ENCODE measurements around the gene CD200.
A peak's percentile ranks its signal among the peaks of the same experiment; 100 is the strongest.

The CD200 gene

DNA sequence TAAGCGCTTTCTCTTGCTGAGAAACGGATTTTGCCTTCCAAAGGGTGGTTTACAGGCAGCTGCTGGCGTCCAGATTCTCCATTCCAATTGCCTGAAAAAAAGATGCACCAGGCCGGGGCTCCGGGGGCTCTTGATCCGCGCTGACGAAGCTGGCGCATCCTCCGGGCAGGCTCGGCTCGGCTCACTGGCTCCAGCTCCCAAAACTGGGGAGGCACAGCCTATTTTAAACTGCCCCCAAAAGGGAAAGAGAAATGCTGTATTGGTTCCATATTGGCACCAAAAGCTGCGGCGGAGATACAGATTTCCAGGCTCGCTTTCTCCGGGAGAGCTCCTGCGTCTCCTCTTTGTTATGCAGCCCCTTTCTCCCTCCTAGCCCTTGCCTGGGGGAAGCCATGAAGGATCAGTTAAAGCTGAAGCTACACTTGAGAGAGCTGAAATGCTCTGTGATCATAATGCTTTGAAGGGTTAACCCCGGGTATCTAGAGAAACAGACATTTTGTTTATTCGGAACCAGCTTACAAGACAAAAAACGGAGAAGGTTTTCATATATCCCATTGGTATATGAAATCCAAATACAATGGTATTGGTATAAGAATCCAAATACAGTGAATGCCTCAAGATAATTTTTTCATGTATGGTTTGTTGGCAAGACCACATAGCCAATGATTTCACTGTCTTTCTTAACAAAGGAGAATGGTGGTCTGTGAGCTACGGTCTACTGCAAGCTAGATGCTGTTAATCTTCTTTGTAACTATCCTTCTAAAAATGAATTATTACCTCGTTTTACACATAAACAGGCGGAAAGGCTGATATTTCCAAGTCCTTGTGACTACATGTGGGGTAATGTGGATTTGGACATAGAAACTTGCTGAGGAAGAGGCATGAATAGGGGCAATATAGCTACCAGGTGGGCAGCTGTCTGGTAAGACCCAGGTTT is 693 bp downstream of the CD200 start:
- peak in 9 of 14 donors; percentile 36 to 87 (median 68) for DNase-seq

DNA sequence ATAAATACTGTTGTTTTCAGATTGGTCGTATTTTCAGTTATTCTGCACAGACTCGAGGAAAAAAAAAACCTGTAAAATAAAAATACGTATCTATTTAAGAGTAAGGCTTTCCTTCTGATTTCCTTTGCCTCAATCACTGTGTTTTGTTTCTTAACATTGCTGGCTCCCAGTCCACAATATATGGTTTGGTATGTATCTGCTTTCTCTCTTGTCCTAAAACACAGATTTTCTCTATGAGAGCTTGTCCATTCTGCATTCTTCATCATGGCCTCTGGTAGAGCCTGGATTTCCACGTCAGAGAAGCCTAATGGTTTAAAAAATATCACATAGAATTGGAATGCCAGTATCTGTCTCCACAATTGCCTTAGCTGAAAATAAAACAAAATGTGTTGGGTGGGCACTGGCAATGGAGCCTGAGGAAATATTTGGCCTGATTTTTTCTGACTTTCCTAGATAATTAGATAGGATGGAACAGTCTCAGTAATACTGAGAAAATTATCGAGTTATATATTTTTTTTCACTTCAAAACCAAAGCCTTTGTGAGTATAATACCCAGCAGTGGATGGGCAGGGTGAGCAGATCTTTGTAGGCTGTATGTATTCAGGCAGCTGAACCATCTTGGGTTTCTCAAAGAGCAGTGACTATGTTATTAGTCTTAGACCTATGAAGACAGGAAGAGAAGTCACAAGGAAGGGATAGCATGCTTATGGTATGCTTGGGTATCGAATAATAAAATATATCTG is 1.9 kb downstream of the CD200 start:
- DNase-seq = no peak

DNA sequence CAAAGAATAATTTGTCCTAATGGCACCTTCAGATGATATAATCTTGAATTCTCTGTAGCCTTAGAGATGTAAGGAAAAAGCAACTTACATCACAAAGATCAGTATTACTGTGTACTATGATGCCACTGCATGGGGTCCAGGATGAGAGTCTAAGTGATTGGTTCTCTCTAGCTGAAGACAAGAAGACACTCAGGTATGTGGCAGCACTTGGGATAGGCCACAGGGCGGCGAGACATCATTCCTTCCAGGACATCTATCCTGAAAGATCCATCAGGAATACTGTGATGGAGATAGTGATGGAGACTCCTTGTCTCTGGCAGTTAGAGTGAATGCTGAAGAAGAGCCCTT is 2.5 kb downstream of the CD200 start:
- no peak for DNase-seq

DNA sequence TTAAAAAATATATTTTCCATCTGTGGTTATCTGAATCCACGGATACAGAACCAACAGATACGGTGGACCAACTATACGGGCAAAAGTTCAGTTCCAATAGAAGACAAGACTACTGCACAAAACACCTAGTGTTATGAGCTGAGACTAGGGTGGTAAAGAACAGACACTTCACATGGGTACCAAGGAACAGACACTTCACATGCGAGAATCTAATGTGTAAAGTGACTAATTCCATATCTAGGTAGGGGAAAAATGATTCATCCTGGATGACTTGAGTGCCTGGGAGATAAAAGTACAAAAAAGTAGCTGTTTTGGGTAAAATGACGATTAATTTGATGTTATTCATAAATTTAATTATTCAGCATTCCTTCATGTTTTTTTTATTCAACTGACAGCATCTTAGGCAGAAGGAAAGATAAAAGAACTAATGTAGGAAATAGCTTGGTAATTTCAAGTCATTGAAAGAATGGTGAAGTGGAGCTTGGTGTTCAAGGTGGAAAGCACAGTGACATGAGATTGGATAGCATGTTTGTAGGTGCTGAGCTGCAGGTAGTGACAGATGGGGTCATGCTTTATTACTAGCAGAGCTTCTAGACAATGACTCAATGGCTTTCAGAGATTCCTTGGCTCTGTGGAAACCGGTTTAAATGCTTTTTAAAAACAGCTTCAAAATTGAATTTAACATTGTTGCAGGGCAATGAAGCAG is 5.2 kb downstream of the CD200 start:
- DNase-seq = no peak

DNA sequence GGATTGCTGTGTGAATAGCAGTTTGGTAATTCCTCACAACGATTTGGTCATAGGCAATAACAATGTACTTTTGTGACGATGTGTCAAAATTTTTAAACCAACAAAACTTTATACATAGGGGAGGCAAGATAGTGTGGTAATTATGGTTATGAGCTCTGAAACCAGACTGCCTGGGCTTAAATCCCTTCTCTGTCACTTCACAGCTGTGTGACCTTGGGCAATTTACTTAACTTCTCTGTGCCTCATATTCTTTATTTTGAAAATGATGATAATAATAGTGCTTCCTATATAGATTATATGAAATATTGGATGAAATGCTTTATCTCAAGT is 5.7 kb downstream of the CD200 start:
- DNase-seq = no peak

DNA sequence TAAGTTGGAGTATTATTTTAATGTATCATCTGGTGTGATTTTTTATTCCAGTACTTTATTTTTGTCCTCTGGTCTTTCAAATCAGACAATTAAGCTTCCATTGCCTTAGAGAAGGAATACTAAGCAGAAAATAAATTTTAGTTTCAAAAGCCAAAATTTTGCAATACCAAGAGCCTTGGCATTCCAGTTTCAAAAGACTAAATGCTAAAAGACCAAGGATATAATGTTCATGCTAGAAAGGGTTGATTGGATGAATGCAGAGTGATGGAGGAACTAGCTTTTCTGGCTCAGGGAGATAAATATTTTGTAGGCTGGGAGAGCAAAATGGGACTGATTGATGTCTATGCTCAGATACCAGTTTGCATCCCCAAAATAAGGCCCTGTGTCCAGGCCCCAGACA is 6.2 kb downstream of the CD200 start:
- no peak for DNase-seq

DNA sequence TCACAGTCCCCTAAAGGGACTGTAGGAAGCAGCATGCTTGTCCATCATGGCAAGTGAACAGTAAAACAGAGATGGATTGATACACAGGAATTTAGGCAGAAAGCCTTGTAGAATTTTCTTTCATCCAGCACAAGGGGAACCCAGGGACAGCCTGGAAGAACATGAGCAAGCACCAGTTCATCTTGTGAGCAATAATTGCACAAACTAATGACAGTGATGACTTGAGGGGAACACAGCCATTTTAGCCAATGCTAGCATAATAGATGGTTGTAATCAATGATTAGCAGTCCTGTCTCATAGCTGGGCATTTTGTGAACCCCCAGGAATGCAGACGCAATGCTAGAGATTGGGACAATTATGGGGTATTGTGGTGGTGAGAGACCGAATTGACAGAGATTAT is 6.7 kb downstream of the CD200 start:
- no peak for DNase-seq

DNA sequence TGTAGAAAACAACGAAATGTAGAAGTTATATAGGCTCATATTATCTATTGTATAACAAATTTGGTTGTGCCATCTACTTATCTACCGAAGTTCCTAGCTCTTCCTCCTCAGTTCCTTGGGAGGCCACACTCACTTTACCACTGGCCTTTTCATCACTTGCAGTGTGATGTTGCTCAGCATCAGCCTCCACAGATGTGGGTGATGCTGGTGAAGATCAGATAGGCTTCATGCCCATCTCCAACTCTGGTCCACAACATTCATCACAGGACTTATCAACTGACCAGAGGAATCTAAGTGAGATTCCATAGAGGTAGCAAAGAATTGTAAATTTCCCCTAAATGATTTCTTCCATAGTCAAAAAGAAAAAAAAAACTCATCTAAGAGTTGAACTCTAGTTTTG is 8.4 kb downstream of the CD200 start:
- no peak for DNase-seq

DNA sequence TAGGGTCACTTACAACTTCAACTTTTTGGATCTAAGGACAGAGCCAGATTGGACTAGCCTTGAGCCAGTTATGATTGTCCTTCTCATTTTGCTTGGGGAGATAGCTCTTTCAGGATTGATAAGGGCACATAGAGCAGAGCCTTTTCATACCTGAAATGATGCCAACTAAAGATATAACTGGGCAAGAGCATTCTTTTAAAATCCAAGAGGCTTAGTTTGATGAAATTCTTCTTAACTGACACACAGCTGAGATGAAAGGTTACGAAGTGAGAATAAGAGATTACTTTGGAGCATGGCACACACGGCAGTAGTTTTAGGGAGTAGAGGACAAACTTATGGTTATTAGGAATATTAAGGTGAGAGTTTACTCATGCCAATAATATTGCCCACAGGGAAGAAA is 12.7 kb downstream of the CD200 start:
- DNase-seq = no peak

DNA sequence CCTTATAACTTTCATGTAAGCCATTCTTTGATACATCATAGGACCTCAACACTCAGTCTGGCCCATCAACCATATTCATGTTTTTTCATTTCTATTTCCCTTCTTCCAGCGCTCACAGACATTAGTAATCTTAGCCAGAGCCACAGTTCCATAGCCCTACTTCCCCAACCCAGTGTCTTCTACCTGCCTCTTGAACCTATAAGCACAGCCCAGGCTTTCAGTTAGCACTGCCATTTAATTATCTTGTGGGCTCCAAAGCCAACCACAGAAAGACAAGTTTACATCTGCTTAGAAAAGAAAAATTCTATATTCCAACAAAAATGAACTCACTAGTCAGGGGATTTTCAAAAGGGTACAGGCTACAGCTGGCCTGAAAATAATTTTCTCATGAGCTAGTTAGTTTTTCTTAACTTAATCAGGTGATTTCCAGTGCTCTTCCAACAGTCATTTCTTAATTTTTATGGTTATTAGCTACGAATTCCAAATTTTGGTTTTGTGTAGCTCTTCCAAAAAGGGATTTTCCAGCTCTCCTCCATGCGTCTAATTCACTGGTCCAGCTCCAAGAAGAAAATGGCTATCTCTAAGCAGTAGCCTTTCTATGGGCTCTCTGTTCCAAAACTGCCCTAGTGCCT is 13.7 kb downstream of the CD200 start:
- DNase-seq = no peak

DNA sequence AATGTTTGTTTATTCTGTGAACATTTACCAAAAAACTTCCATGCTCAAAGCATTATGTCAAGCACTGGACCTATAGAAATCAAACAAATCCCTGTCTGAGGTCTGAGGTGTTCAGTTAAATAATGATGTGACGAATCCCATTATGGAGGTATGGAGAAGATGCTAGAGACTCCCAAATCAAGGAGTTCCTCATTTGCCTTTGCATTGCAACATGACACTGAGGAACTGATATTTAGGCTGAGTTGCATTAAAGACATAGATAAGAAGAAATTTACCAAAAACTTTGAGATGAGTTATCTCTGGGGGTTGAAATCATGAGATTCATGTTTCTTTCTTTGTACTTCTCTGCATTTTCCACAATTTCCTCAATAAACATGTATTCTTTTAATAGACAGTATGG is 16.0 kb downstream of the CD200 start:
- DNase-seq = no peak

DNA sequence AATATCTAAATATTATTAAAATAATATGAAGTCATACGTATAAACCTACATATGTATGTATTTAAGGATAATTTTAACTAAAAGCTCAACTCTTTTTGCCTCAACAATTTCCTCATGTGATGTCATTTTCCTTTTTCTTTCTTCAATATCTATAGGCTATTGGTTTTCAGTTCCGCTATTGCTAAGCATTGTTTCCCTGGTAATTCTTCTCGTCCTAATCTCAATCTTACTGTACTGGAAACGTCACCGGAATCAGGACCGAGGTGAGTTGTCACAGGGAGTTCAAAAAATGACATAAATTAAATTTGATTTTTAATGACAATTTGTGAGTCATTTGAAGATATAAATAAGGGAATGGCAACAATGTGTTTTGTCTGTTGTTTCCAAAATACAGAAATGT is 16.6 kb downstream of the CD200 start:
- DNase-seq = no peak

DNA sequence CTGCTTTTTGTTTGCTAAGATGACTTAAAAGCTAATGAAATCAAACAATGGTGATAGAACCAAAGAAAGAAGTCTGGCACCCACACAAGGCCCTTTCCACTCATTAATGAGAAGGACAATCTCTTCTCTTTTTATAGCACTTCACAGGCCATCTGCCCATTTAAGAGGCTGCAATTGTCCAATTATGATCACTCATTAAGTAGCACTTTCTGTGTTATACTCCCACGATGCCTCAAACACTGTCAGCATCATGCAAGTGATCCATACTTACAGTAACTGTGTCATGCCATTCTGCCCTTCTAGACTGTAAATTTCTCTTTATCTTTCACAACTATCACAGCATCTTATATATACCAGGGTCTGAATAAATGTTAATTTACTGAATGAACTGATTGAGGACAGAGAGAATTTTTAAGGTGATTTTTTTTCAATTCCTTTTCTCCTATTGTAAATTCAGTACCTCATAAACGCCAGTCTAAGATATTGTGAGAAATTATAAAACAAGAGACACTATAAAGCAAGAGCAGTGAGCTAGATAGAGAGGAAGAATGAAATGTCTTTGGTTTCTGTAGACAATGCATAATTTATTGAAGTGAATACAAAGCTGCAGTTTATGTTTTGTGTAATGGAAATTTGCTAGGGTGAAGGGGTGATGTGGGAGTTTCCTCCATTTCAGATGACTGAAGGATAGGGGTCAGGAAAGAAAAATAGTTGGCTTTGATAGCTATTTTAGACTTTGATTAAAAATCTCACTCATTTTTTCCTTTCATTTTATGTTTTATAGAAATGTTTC is 17.3 kb downstream of the CD200 start:
- no peak for DNase-seq

DNA sequence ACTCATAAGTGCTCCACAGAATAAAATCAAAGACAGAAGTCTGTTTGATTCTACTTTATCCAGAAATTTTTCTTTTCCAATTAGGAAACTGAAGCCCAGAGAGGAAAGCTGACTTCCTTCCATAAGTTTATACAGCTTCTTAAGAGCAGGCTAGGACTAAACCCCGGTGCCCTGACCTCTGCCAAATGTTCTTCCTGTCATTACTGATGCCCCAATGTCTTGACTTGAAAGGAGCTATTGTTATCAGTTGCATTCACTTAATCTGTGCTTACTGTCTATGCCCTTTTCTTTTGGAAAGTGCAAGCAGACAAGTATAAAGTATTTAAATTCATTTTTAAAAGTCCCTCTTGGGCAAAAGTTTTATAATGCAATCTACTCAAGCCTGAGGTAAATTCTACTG is 18.1 kb downstream of the CD200 start:
- no peak for DNase-seq

DNA sequence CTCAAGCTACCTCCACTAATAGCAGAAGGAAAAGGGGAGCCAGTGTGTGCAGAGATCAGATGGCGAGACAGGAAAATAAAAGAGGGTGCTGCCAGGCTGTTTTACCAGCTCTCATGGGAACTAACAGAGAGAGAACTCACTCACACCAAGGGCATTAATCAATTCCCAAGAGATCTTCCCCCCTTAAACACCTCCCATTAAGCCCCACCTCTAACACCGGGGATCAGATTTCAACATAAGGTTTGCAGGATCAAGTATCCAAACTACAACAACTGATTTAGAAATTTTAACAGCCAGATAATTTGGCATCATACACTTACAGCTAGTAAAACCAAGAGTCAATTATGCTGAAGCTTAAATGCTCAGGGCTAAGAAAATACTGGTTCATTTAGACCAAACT is 18.9 kb downstream of the CD200 start:
- DNase-seq = no peak

DNA sequence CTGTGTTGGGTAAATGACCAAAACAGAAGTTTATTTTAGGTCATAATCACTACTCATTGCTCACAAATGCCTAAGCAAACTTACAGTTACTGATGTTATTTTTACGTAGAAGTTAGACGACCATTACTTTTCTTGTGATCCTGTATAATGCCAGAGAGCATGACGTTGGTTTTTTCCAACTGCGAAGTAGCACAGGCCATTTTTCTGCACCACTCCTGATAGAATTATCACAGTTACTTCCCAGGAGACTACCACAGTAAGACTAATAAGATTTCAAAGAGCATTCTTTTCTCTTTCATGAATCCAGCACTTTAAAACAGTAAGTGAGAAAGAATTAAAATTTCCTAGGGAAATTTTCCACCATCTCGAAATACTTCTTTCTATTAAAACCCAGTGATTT is 19.8 kb downstream of the CD200 start:
- DNase-seq = no peak

DNA sequence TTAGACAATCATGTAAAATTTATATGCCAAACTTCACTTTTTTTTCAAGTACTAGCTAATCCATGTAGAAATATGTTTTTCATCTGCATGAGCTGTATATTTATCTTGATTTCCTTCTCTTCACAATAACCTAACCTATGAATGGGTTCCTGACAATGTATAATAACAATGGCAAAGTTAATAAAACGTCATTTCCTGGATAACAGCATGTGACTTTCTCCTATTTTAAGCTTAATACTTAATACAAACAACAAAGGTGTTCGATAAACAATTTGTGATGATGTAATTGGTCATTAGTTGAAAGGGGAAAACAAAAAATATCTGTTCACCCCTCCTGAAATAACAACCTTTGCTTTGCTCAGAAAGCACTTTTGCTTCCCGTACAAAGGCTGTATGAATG is 20.4 kb downstream of the CD200 start:
- DNase-seq = no peak

DNA sequence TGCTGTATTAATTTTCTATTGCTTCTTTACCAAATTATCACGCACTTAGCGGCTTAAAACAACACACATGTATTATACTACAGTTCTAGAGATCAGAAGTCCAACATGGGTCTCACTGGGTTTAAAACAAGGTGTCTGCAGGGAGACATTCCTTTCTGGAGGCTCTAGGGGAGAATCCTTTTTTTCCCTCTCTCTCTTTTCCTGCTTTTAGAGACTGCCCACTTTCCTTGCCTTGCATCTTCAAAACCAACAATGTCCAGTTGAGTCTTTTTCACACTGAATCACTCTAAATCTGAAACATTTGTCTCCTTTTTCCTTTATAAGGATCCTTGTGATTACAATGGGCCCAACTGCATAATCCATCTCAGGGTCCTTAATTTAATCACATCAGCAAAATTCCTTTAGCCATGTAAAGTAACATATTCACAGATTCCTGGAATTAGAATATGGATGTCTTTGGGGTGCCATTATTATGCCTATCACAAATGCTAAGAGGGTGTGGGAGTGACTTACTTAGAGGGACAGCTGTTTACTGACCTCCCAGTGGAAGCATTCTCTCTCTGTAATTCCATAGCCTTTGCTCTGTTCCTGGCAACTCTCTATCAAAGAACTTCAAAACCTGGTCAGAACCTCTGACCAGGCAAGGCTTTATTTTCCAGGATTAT is 21.8 kb downstream of the CD200 start:
- DNase-seq = no peak

DNA sequence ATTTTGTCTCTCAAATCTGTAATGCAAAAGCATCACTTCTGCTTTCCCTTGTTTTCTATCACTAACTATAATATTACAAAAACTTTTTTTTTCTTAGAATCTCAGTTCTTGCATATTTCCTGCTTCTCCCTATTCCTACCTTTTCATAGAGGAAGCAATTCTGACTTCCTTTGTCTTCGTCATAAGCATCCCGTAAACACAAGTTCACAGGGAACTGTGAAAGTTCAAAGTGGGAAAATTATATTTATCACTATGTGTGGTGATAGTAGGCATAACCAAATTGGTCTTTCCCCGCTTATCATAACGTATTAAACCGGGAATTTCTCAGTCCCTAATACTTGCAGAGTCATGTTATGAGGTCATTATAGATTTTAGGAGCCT is 22.3 kb downstream of the CD200 start:
- DNase-seq = no peak

DNA sequence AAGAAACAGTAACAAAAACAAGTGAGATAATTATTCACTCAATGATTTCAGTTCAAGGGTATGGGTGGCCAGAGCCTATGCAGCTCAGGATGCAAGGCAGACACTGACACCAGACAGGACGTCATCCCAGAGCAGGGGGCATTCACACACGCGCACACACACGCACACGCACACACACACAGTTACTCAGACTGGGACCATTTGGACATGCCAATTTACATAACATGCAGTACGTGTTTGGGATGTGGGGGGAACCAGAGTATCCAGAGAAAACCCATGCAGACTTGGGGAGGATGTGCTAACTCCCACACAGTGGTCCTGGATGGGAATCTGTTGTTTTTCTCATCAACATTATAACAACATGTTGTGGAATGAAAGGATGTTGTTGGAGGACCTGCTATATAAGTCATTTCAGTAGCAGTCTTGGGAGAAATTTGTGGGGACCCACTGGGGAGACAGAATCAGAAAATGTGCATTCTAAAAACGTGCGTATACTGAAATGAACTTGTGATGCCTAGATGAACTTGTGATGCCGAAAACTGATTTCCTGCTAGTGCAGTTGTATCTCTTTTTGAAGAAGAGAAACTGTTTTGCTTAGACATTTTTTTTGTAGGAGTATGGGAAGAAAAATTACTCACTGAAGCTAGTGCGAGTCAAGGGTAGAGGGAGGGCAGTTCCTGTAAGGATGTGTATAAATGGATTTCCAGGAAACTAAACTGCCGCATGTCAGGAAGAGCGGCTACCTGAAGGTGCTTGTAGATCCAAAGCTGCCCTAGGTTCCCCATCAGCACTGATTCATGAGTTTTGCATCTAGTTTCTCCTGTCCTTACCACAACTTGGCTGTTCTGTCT is 25.2 kb downstream of the CD200 start:
- DNase-seq = no peak

DNA sequence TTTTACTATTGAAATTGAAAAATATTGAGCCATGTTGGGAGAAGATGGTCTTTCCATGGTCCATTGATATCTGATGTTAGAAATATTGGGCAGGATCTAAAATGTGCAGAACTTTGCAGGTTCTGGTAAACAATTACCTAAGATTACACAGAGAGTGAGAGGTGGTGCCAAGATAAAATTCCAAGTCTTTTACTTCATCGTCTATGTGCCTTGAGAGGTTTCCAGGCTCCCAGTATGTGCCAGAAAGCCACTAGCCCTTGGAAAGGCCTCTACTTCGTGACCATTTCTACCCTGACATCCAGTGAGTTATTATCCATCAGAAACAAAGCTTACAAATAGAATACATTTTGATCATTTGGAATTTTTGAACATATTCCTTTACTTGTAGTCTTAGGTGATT is 27.6 kb downstream of the CD200 start:
- DNase-seq = no peak
